ENCODE data around the gene PRKN. TPM values are rescaled to one million over a fixed set of nuclear protein-coding genes. Genes with fewer than 3 reads are reported as not detected.

PRKN gene
- total RNA-seq, 1 donor from 2014 or later = 2.8 TPM

- H3K36me3 ChIP-seq = no peaks in the 10 kb centered on the region
- H3K9me3 Mint-ChIP-seq = no peaks in the 10 kb centered on the region
- no peak overlapping the region for H3K27ac Mint-ChIP-seq
- H3K4me1 Mint-ChIP-seq = peaks cover 5% of the 10 kb centered on the region
- no peak overlapping the region for H2AFZ ChIP-seq (replicated peaks)
- no peaks in the 10 kb centered on the region for H3K27me3 Mint-ChIP-seq (ENCODE audit: insufficient read depth, low read depth)
- H3F3A ChIP-seq (ENCODE audit: low read depth) = no peaks in the 10 kb centered on the region
- H3K36me3 Mint-ChIP-seq = peaks cover 2% of the 10 kb centered on the region
- H3K79me2 ChIP-seq (ENCODE audit: low read depth) = no peaks in the 10 kb centered on the region
- no peak for DNase-seq (ENCODE audit: low spot score)
- TF ChIP-seq EZH2 (IDR thresholded peaks at IDR 0.05) (no peak), EZH2phosphoT487 (IDR thresholded peaks at IDR 0.05) (no peak), CTCF (IDR thresholded peaks at IDR 0.05) (no peak)
- no peak overlapping the region for H3K9ac ChIP-seq
- H3K4me3 Mint-ChIP-seq = no peak overlapping the region
- H3K9me3 ChIP-seq (ENCODE audit: low read depth) = no peaks in the 10 kb centered on the region
- H3K27me3 ChIP-seq = no peaks in the 10 kb centered on the region
- no peaks in the 10 kb centered on the region for H4K20me1 ChIP-seq (ENCODE audit: low read depth)
- H3K4me3 ChIP-seq = no peak overlapping the region
- H3K27ac ChIP-seq = no peak overlapping the region
- no peak overlapping the region for H3K4me2 ChIP-seq
- H3K4me1 ChIP-seq = no peaks in the 10 kb centered on the region
Measured at GRCh38 chr6:162639951-162640350, 87.6 kb downstream of the PRKN start.

- Histone ChIP-seq H3K9ac (no peak overlapping the region), H2AFZ (replicated peaks) (no peak overlapping the region), H3K9me3 (ENCODE audit: low read depth) (no peaks in the 10 kb centered on the region), H3K36me3 (no peaks in the 10 kb centered on the region), H3K4me2 (no peak overlapping the region), H3K79me2 (ENCODE audit: low read depth) (no peaks in the 10 kb centered on the region), H3K4me1 (no peaks in the 10 kb centered on the region), H3K27ac (no peak overlapping the region), H4K20me1 (ENCODE audit: low read depth) (no peaks in the 10 kb centered on the region), H3F3A (ENCODE audit: low read depth) (no peaks in the 10 kb centered on the region), H3K27me3 (no peaks in the 10 kb centered on the region), H3K4me3 (no peak overlapping the region)
- H3K27me3 Mint-ChIP-seq (ENCODE audit: insufficient read depth, low read depth) = no peaks in the 10 kb centered on the region
- H3K9me3 Mint-ChIP-seq = no peaks in the 10 kb centered on the region
- peaks cover 2% of the 10 kb centered on the region for H3K36me3 Mint-ChIP-seq
- H3K4me1 Mint-ChIP-seq = peaks cover 5% of the 10 kb centered on the region
- no peak overlapping the region for H3K4me3 Mint-ChIP-seq
- H3K27ac Mint-ChIP-seq = no peak overlapping the region
- DNase-seq (ENCODE audit: low spot score) = no peak
- TF ChIP-seq CTCF (IDR thresholded peaks at IDR 0.05) (no peak), EZH2phosphoT487 (IDR thresholded peaks at IDR 0.05) (no peak), EZH2 (IDR thresholded peaks at IDR 0.05) (no peak)
Measured at GRCh38 chr6:162638931-162639574, 88.5 kb downstream of the PRKN start.

- H2AFZ ChIP-seq (replicated peaks) = no peak overlapping the region
- TF ChIP-seq CTCF (IDR thresholded peaks at IDR 0.05) = no peak
- no peak for TF ChIP-seq EZH2phosphoT487 (IDR thresholded peaks at IDR 0.05)
- TF ChIP-seq EZH2 (IDR thresholded peaks at IDR 0.05) = no peak
- Mint-ChIP-seq H3K4me1 (peaks cover 5% of the 10 kb centered on the region), H3K27me3 (ENCODE audit: insufficient read depth, low read depth) (no peaks in the 10 kb centered on the region), H3K27ac (no peak overlapping the region), H3K36me3 (peaks cover 2% of the 10 kb centered on the region), H3K4me3 (no peak overlapping the region), H3K9me3 (no peaks in the 10 kb centered on the region)
- H3K4me3 ChIP-seq = no peak overlapping the region
- H3K4me1 ChIP-seq = no peaks in the 10 kb centered on the region
- DNase-seq (ENCODE audit: low spot score) = no peak
- no peaks in the 10 kb centered on the region for H3F3A ChIP-seq (ENCODE audit: low read depth)
- H4K20me1 ChIP-seq (ENCODE audit: low read depth) = no peaks in the 10 kb centered on the region
- H3K9ac ChIP-seq = no peak overlapping the region
- H3K79me2 ChIP-seq (ENCODE audit: low read depth) = no peaks in the 10 kb centered on the region
- no peak overlapping the region for H3K27ac ChIP-seq
- H3K9me3 ChIP-seq (ENCODE audit: low read depth) = peaks cover under 1% of the 10 kb centered on the region
- no peaks in the 10 kb centered on the region for H3K27me3 ChIP-seq
- H3K36me3 ChIP-seq = no peaks in the 10 kb centered on the region
- H3K4me2 ChIP-seq = no peak overlapping the region
Measured at GRCh38 chr6:162637317-162637716, 90.2 kb downstream of the PRKN start.

All from neural progenitor cell (in vitro differentiated cells).